GM21423 (cell line): ENCODE measurements around the gene NCKAP5.

ENCODE experiments used
- ATAC-seq: cut with Tn5 transposase; IDR thresholded peaks from one replicate; pipeline ENCODE4 v1.9.1; 2021; ENCODE audit warnings: mild to moderate bottlenecking, moderate library complexity; ENCODE audit not compliant: unreplicated experiment

The NCKAP5 gene

GRCh38 chr2:132752421-132753206 lies 815.6 kb downstream of the NCKAP5 start:
- ATAC-seq = no peak

- ATAC-seq = no peak
Measured at GRCh38 chr2:132751836-132752235, 816.4 kb downstream of the NCKAP5 start.

GRCh38 chr2:132750606-132751005 lies 817.7 kb downstream of the NCKAP5 start:
- ATAC-seq = no peak

GRCh38 chr2:132747046-132747445 lies 821.2 kb downstream of the NCKAP5 start:
- ATAC-seq = peak; percentile 75

- ATAC-seq = no peak
Measured at GRCh38 chr2:132741754-132742153, 826.5 kb downstream of the NCKAP5 start.

GRCh38 chr2:132740081-132740720 lies 828.1 kb downstream of the NCKAP5 start:
- no peak for ATAC-seq

- ATAC-seq = no peak
Measured at GRCh38 chr2:132738223-132738622, 830.0 kb downstream of the NCKAP5 start.

GRCh38 chr2:132736059-132736458 lies 832.2 kb downstream of the NCKAP5 start:
- no peak for ATAC-seq

GRCh38 chr2:132734961-132735360 lies 833.3 kb downstream of the NCKAP5 start:
- ATAC-seq = no peak

GRCh38 chr2:132733094-132733493 lies 835.2 kb downstream of the NCKAP5 start:
- ATAC-seq = no peak

- ATAC-seq = no peak
Measured at GRCh38 chr2:132732694-132733093, 835.6 kb downstream of the NCKAP5 start.

GRCh38 chr2:132731441-132731840 lies 836.8 kb downstream of the NCKAP5 start:
- ATAC-seq = no peak

- ATAC-seq = no peak
Measured at GRCh38 chr2:132730611-132731010, 837.7 kb downstream of the NCKAP5 start.

GRCh38 chr2:132729522-132729921 lies 838.7 kb downstream of the NCKAP5 start:
- ATAC-seq = no peak

GRCh38 chr2:132726155-132726554 lies 842.1 kb downstream of the NCKAP5 start:
- no peak for ATAC-seq

- no peak for ATAC-seq
Measured at GRCh38 chr2:132725748-132726147, 842.5 kb downstream of the NCKAP5 start.

- no peak for ATAC-seq
Measured at GRCh38 chr2:132725148-132725547, 843.1 kb downstream of the NCKAP5 start.

GRCh38 chr2:132721938-132722337 lies 846.3 kb downstream of the NCKAP5 start:
- ATAC-seq = no peak

- ATAC-seq = no peak
Measured at GRCh38 chr2:132720393-132720792, 847.9 kb downstream of the NCKAP5 start.

- ATAC-seq = no peak
Measured at GRCh38 chr2:132719480-132719879, 848.8 kb downstream of the NCKAP5 start.

GRCh38 chr2:132716954-132717353 lies 851.3 kb downstream of the NCKAP5 start:
- no peak for ATAC-seq
